HepG2 (cell line): ENCODE results near the gene ITGAV. TPM values are rescaled to one million over a fixed set of nuclear protein-coding genes. Genes with fewer than 3 reads are reported as not detected.

Source experiments
- CBX2 ChIP-seq, 2 experiments: fragments of 200-600 bp in 1 of 2; sonication (generic); formaldehyde crosslinking in 1 of 2; IDR thresholded peaks; 2 replicates each; pipeline versions ENCODE4 v1.7.0 to v1.8.1; 2018 to 2022; ENCODE audit warnings: low read depth in 2 of 2, low read length in 1 of 2, mild to moderate bottlenecking in 1 of 2, missing genetic modification reagents in 1 of 2
- HMGXB4 ChIP-seq, 2 experiments: sonication (generic) in 1 of 2; formaldehyde crosslinking in 1 of 2; IDR thresholded peaks; 2 replicates each; pipeline versions ENCODE4 v1.4.0 to v1.6.1; 2018 to 2020; ENCODE audit warnings: missing genetic modification reagents in 2 of 2, borderline replicate concordance in 1 of 2, low read depth in 1 of 2, mild to moderate bottlenecking in 1 of 2, missing biosample characterization in 1 of 2
- IKZF5 ChIP-seq: IDR thresholded peaks from 2 replicates; pipeline ENCODE4 v1.6.1; 2018; ENCODE audit warnings: missing genetic modification reagents, mild to moderate bottlenecking, missing compliant biosample characterization
- NFYC ChIP-seq: IDR thresholded peaks from 2 replicates; pipeline ENCODE4 v1.6.1; 2016; ENCODE audit warnings: missing genetic modification reagents, missing compliant biosample characterization
- PCBP1 ChIP-seq: fragments of 200-400 bp; formaldehyde crosslinking; IDR thresholded peaks from 2 replicates; pipeline ENCODE4 v1.6.1; 2017; ENCODE audit warnings: mild to moderate bottlenecking, low read depth, low read length, borderline replicate concordance
- PPARG ChIP-seq: conservative IDR thresholded peaks from 2 replicates; pipeline ENCODE4 v1.6.1; 2016; ENCODE audit warnings: missing biosample characterization, missing genetic modification reagents
- SATB2 ChIP-seq: sonication (generic); formaldehyde crosslinking; IDR thresholded peaks from 2 replicates; pipeline ENCODE4 v1.5.0; 2020; ENCODE audit warnings: missing genetic modification reagents
- THAP11 ChIP-seq: IDR thresholded peaks from 2 replicates; pipeline ENCODE4 v1.6.1; 2016; ENCODE audit warnings: missing biosample characterization, missing genetic modification reagents
- ZBTB7B ChIP-seq: sonication (generic); formaldehyde crosslinking; IDR thresholded peaks from 2 replicates; pipeline ENCODE4 v1.4.0; 2020; ENCODE audit warnings: missing genetic modification reagents
- ZFP91 ChIP-seq: sonication (generic); formaldehyde crosslinking; IDR thresholded peaks from 2 replicates; pipeline ENCODE4 v1.9.0; 2022; ENCODE audit warnings: missing genetic modification reagents, mild to moderate bottlenecking, borderline replicate concordance
- ZNF207 ChIP-seq: fragments of 450-650 bp; IDR thresholded peaks from 2 replicates; pipeline ENCODE4 v1.6.1; 2016; ENCODE audit warnings: antibody characterized with exemption, borderline replicate concordance
- ZNF644 ChIP-seq: IDR thresholded peaks from 2 replicates; pipeline ENCODE4 v1.6.1; 2016; ENCODE audit warnings: low read depth
- ZNF761 ChIP-seq: sonication (generic); formaldehyde crosslinking; conservative IDR thresholded peaks from 2 replicates; pipeline ENCODE4 v1.4.0; 2020; ENCODE audit warnings: mild to moderate bottlenecking, missing genetic modification reagents
- ZSCAN5A ChIP-seq: sonication (generic); formaldehyde crosslinking; IDR thresholded peaks from 2 replicates; pipeline ENCODE4 v1.8.0; 2022; ENCODE audit warnings: mild to moderate bottlenecking, missing genetic modification reagents, borderline replicate concordance
- polyA plus RNA-seq, 8 experiments: library from polyadenylated mRNA; depleted of rRNA in 3 of 8; stranded (reverse) in 7 of 8; unstranded in 1 of 8; fragments of >200 nt; fragmentation: Illumina TruSeq in 4 of 8; extraction: Trizol in 4 of 8; gene quantifications; 2 replicates each; pipeline versions ENCODE4 v1.2.1 to v1.2.3, GENCODE V29; 2011 to 2016; ENCODE audit warnings: low read depth in 4 of 8, missing spikeins in 1 of 8, mixed read lengths in 1 of 8; ENCODE audit not compliant: insufficient read depth in 1 of 8
- total RNA-seq, 5 experiments: library from RNA; depleted of rRNA; stranded (reverse); fragments of >200 nt; fragmentation: Illumina TruSeq; extraction: Trizol; gene quantifications; 2 replicates each; pipeline ENCODE4 v1.2.3, GENCODE V29; 2016; ENCODE audit warnings: low read depth in 1 of 5
- TF ChIP-seq, protein P1 (sequence below): sonication (generic); formaldehyde crosslinking; IDR thresholded peaks from 2 replicates; pipeline ENCODE4 v1.4.0; 2020; ENCODE audit warnings: missing genetic modification reagents
- TF ChIP-seq, protein P2 (sequence below): sonication (generic); formaldehyde crosslinking; IDR thresholded peaks from 2 replicates; pipeline ENCODE4 v1.4.0; 2020; ENCODE audit warnings: missing genetic modification reagents, borderline replicate concordance

ITGAV gene
- total and polyA plus RNA-seq, 2 of the 13 experiments (the other 11 are each of a cell fraction or from before 2014, with no cell fraction given): 59.1 to 60.4 TPM

DNA sequence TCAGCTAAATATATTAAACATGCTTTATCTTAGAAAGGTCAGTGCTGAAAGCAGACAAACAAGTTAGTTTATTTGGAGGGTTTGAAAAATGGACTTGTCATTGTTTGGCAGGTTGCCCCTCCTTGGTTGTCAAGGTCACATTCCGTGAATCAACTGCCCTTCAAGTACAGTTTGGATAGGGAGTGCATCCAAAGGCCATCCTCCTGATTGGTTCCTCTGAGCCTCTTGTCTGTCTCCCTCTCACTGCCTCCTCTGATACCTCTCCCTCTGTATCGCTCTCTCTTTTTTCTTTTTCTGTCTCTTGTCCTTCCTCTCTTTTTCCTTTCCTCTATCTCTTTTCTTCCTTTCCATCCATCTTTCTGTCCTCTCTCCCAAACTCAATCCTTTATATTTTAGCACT lies 5.4 kb downstream of the ITGAV start (continued):
- TF ChIP-seq HMGXB4 (CRISPR knock-in tag; IDR thresholded peaks at IDR 0.05; ENCODE audit: borderline replicate concordance in 1 of 2, low read depth in 1 of 2): no peak
- no peak for TF ChIP-seq CBX2 (IDR thresholded peaks at IDR 0.05; ENCODE audit: low read depth, low read length)
- TF ChIP-seq CBX2 (CRISPR knock-in tag; IDR thresholded peaks at IDR 0.05; ENCODE audit: low read depth): no peak
- TF ChIP-seq PCBP1: no peak
- TF ChIP-seq, protein P1, sequence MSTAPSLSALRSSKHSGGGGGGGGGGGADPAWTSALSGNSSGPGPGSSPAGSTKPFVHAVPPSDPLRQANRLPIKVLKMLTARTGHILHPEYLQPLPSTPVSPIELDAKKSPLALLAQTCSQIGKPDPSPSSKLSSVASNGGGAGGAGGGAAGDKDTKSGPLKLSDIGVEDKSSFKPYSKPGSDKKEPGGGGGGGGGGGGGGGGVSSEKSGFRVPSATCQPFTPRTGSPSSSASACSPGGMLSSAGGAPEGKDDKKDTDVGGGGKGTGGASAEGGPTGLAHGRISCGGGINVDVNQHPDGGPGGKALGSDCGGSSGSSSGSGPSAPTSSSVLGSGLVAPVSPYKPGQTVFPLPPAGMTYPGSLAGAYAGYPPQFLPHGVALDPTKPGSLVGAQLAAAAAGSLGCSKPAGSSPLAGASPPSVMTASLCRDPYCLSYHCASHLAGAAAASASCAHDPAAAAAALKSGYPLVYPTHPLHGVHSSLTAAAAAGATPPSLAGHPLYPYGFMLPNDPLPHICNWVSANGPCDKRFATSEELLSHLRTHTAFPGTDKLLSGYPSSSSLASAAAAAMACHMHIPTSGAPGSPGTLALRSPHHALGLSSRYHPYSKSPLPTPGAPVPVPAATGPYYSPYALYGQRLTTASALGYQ (CRISPR knock-in tag): peak; percentile 65; the same call in 1 of the 2 replicates
- peak; percentile 56; the same call in 1 of the 2 replicates for TF ChIP-seq IKZF5
- TF ChIP-seq SATB2 (CRISPR knock-in tag): 0 out of 2 replicates have a peak, but pooled peaks have one; percentile 33
- no peak for TF ChIP-seq ZFP91 (CRISPR knock-in tag)
- TF ChIP-seq, protein P2, sequence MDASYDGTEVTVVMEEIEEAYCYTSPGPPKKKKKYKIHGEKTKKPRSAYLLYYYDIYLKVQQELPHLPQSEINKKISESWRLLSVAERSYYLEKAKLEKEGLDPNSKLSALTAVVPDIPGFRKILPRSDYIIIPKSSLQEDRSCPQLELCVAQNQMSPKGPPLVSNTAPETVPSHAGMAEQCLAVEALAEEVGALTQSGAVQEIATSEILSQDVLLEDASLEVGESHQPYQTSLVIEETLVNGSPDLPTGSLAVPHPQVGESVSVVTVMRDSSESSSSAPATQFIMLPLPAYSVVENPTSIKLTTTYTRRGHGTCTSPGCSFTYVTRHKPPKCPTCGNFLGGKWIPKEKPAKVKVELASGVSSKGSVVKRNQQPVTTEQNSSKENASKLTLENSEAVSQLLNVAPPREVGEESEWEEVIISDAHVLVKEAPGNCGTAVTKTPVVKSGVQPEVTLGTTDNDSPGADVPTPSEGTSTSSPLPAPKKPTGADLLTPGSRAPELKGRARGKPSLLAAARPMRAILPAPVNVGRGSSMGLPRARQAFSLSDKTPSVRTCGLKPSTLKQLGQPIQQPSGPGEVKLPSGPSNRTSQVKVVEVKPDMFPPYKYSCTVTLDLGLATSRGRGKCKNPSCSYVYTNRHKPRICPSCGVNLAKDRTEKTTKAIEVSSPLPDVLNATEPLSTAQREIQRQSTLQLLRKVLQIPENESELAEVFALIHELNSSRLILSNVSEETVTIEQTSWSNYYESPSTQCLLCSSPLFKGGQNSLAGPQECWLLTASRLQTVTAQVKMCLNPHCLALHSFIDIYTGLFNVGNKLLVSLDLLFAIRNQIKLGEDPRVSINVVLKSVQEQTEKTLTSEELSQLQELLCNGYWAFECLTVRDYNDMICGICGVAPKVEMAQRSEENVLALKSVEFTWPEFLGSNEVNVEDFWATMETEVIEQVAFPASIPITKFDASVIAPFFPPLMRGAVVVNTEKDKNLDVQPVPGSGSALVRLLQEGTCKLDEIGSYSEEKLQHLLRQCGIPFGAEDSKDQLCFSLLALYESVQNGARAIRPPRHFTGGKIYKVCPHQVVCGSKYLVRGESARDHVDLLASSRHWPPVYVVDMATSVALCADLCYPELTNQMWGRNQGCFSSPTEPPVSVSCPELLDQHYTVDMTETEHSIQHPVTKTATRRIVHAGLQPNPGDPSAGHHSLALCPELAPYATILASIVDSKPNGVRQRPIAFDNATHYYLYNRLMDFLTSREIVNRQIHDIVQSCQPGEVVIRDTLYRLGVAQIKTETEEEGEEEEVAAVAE (CRISPR knock-in tag): peak; percentile 77; the same call in 1 of the 2 replicates
- TF ChIP-seq ZBTB7B (CRISPR knock-in tag): no peak
- no peak for TF ChIP-seq ZNF761 (CRISPR knock-in tag)
- TF ChIP-seq PPARG (CRISPR knock-in tag): peak; percentile 30; the same call in 1 of the 2 replicates
- peak; percentile 82 for TF ChIP-seq ZNF644 (CRISPR knock-in tag)
- TF ChIP-seq NFYC: peak; percentile 68
- no peak for TF ChIP-seq ZNF207
- peak; percentile 30; the same call in 1 of the 2 replicates for TF ChIP-seq ZSCAN5A (CRISPR knock-in tag)
- TF ChIP-seq THAP11 (CRISPR knock-in tag): peak; percentile 56
